Dendritic cell treated with granulocyte-macrophage colony-stimulating factor and Interleukin-4, amounts not matched to agents 40 ng/mL and 50 ng/mL, for 4 days (primary cell): Measurements from ENCODE around the gene UBAC2.
A peak's percentile ranks its signal among the peaks of the same experiment; 100 is the strongest.
"Not testable (repeated sequence)": the region's sequence is repeated elsewhere in the genome, so short reads cannot be mapped to it uniquely, and the experiment has no call there.

Source experiments
- H3K27ac Mint-ChIP-seq: one replicate; pipeline ENCODE4 v1.8.0; 2022; ENCODE audit warnings: mild to moderate bottlenecking, mixed read lengths
- H3K27me3 Mint-ChIP-seq: one replicate; pipeline ENCODE4 v1.8.0; 2022; ENCODE audit warnings: mild to moderate bottlenecking, mixed read lengths
- H3K36me3 Mint-ChIP-seq: one replicate; pipeline ENCODE4 v1.8.0; 2022; ENCODE audit warnings: low read depth, mixed read lengths
- H3K4me1 Mint-ChIP-seq: one replicate; pipeline ENCODE4 v1.8.0; 2022; ENCODE audit warnings: low read depth, mixed read lengths
- H3K4me3 Mint-ChIP-seq: one replicate; pipeline ENCODE4 v1.8.0; 2022; ENCODE audit warnings: mild to moderate bottlenecking, moderate library complexity, mixed read lengths
- H3K9me3 Mint-ChIP-seq: one replicate; pipeline ENCODE4 v1.8.0; 2022; ENCODE audit warnings: mixed read lengths
- intact Hi-C: fragments of 100-400 bp; cut with micrococcal nuclease; formaldehyde crosslinking; loops from one replicate; pipeline ENCODE4 v1.15.0; 2022

The UBAC2 gene

DNA sequence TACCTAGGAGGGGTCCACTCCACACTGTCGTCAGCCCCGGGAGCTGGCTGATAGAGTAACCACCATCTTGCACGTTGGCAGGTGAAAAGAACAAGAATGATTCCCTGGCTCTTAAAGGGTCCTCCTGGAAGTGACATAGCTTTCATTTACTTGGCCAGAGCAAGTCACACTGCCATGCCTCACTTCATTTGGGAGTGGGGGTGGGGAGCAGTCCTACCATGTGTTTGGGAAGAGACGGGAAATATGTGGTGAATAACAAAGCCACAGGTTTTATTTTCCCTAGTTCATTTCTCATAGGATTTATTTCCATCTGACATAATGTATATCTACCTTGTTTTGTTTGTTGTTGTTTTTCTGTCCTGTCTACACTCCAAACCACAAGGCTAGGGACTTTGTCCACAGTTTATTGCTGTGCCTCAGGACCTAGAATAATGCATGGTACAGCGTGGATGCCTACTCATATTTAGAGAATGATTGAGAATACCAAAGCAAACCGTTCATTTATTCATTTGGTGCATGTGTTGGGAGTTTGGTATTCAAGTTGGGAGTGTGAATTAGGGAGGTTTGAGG lies 26.8 kb downstream of the UBAC2 start:
- peaks cover 20% of the 10 kb centered on the region for H3K36me3 Mint-ChIP-seq
- peak overlapping the region; percentile 23 for H3K27ac Mint-ChIP-seq
- H3K4me1 Mint-ChIP-seq, result peaks cover 76% of the 10 kb centered on the region
- no peak overlapping the region for H3K4me3 Mint-ChIP-seq
- intact Hi-C loops, result no loop called here
- H3K9me3 Mint-ChIP-seq, result no peaks in the 10 kb centered on the region
- no peaks in the 10 kb centered on the region for H3K27me3 Mint-ChIP-seq

DNA sequence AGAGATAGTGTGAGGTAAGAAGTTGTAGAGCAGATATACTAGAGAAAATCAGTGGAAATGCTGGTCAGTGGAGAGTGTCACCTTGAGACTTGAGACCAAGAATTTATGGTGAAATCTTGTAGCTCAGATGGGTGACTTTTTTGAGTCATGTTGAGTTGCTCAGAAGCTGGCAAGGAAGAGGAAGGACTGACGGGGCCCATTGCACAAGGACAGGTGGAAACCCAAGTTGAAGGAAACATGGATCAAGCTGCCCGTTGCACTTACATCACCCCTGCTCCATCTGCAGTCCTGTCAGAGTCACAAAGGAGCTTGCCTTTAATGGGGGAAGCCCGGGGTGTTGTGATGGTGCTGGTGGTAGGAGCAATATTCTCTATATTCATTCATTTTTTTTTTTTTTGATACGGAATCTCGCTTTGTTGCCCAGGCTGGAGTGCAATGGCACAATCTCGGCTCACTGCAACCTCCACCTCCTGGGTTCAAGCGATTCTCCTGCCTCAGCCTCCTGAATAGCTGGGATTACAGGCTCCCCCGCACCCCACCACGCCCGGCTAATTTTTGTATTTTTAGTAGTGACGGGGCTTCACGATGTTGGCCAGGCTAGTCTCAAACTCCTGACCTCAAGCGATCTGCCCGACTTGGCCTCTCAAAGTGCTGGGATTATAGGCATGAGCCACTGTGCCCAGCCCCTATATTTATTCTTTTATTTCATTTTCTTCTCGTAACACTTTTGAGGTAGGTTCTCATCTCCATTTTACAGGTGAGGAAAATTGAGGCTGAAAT lies 27.4 kb downstream of the UBAC2 start:
- peaks cover 20% of the 10 kb centered on the region for H3K36me3 Mint-ChIP-seq
- H3K9me3 Mint-ChIP-seq, result no peaks in the 10 kb centered on the region
- intact Hi-C loops, result no loop called here
- H3K27me3 Mint-ChIP-seq, result no peaks in the 10 kb centered on the region
- peak overlapping the region; percentile 23 for H3K27ac Mint-ChIP-seq
- no peak overlapping the region for H3K4me3 Mint-ChIP-seq
- H3K4me1 Mint-ChIP-seq, result peaks cover 74% of the 10 kb centered on the region

DNA sequence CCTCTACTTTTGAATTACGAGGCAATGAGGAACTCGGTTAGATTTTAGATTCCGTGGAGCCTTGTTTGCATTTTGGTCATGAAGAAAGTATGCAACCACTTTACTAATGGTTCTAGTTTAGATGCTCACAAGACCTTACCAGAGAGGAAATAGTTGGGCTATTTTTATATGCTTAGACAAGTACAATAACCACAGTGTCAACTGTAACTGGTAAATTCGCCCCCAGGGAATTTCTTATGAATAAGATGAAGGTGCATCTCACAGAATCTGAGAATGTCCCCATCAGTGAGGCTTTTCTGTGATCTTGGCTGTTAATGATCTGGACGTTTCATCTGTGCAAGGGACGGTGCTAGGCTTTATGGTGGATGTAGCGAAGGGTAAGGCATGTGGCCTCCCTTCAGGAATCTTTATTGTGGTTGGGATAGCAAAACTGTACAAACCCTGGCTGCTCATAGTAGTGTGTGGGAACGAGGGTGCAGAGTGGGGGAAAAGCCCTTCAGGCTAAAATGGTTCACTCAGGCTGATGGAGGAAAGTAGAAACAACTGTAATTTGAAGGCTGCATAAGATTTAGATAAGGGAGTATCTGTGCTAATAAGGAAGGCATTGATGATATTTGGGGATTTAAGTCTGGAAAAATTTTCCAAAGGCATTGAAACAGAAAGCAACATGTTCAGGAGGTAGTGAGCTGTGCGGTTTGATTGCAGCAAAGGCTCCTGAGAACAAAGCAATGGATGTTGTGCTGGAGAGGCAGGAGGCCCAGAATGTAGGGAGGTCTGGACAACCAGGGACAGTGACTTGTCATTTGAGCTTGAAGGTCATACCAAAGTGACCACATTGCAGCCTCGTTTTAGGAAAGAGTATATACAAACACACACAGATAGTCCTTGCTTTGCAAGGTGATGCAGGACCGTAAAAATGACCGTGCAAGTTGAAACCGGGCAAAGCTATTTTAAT lies 28.4 kb downstream of the UBAC2 start:
- Mint-ChIP-seq H3K4me1 (peaks cover 65% of the 10 kb centered on the region), H3K4me3 (peak overlapping the region; percentile 13), H3K27me3 (no peaks in the 10 kb centered on the region), H3K36me3 (peaks cover 20% of the 10 kb centered on the region), H3K9me3 (no peaks in the 10 kb centered on the region), H3K27ac (peak overlapping the region; percentile 35)
- intact Hi-C loops, result no loop called here

DNA sequence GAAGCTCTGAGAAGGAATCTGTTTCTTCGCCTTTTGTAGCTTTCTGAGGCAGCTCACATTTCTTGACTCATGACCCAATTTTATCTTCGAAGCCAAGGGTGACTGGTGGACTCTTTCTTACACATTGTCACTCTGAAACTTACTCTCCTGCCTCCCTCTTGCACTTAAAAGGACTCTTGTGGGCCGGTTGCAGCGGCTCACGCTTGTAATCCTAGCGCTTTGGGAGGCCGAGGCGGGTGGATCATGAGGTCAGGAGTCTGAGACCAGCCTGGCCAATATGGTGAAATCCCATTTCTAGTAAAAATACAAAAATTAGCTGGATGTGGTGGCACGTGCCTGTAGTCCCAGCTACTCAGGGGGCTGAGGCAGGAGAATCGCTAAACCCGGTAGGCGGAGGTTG lies 29.9 kb downstream of the UBAC2 start:
- H3K27ac Mint-ChIP-seq, result peak overlapping the region; percentile 79
- intact Hi-C loops, result loop anchor here (2.0 kb wide), 1 partner anchor 30 kb away; the partner anchor contains the start of gene UBAC2
- H3K36me3 Mint-ChIP-seq, result peaks cover 20% of the 10 kb centered on the region
- not testable (repeated sequence) for H3K27me3 Mint-ChIP-seq, H3K4me3 Mint-ChIP-seq, H3K9me3 Mint-ChIP-seq
- peaks cover 58% of the 10 kb centered on the region for H3K4me1 Mint-ChIP-seq

DNA sequence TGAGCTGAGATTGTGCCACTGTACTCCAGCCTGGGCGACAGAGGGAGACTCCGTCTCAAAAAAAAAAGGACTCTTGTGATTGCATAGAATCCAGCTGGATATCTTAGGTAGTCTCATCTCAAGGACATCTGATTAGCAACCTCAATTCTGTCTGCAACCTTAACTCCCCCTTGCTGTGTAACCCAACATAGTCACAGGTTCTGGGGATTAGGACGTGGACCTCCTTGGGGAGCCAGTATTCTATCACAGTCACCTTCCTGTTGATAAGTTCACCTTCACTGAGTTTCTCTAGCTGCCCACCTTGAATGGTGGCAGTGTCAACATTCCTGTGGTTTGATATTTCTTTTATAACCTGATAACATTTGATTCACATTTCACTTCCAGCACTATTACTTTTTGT lies 30.3 kb downstream of the UBAC2 start:
- Mint-ChIP-seq H3K9me3 (no peaks in the 10 kb centered on the region), H3K27ac (peak overlapping the region; percentile 79), H3K4me3 (no peak overlapping the region), H3K36me3 (peaks cover 20% of the 10 kb centered on the region), H3K27me3 (no peaks in the 10 kb centered on the region), H3K4me1 (peaks cover 54% of the 10 kb centered on the region)
- intact Hi-C loops, result loop anchor here (2.0 kb wide), 1 partner anchor 30 kb away; the partner anchor contains the start of gene UBAC2

DNA sequence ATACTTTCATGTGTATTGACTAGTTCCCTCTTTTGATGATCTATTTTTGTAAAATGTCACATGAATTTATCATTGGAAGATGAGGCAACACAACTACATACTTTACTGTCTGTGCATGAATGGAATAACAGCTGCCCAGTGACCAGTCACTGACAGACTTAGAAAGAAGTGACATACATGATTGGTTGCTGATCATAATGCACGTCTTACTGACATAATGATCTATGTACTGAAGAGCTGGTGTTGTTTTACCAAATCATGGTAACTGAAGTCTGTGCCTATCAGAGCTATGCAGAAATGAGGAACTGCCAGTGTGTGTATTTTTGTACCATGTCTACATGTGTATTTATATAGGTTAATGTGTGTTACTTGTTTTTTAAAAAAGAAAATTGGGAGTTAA lies 31.1 kb downstream of the UBAC2 start:
- Mint-ChIP-seq H3K4me3 (no peak overlapping the region), H3K36me3 (peaks cover 13% of the 10 kb centered on the region)
- intact Hi-C loops, result loop anchor here (2.0 kb wide), 1 partner anchor 31 kb away; the partner anchor contains the start of gene UBAC2

DNA sequence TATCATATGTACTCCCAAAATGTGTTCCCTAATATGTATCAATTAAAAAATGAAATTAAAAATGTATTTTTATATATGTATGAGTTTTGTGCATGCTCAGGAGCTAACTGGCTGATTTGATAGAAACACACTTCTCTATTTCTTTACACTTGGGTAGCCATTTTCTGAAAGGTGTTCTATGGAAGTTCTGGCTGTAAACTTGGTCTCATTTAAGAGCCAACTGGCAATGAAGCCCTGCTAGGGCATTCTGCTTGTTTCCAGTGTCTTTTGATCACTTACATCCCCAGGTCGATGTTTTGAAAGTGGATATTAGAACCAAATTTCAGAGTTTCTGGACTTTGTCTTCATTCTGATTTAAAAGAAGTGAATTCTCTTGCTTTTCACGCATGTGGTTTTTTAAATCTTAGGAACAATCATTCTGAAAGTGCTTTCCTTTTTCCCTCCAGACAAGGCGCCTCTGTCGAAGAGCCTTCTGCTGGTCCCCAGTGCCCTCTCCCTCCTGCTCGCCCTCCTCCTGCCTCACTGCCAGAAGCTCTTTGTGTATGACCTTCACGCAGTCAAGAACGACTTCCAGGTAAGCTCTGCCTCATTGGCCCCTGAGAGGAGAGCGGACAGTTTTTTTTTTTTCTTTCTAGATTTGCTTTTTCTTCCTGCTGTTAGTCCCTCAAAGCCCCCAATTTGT lies 37.5 kb downstream of the UBAC2 start:
- H3K4me3 Mint-ChIP-seq, result peak overlapping the region; percentile 72
- H3K27ac Mint-ChIP-seq, result peak overlapping the region; percentile 80
- H3K36me3 Mint-ChIP-seq, result peaks cover 26% of the 10 kb centered on the region
- H3K9me3 Mint-ChIP-seq, result no peaks in the 10 kb centered on the region
- H3K4me1 Mint-ChIP-seq, result peaks cover 39% of the 10 kb centered on the region
- intact Hi-C loops, result no loop called here
- H3K27me3 Mint-ChIP-seq, result no peaks in the 10 kb centered on the region

More for the DNA sequence above, 31.1 kb downstream of the UBAC2 start:
- Mint-ChIP-seq H3K4me1 (peaks cover 52% of the 10 kb centered on the region), H3K27ac (peak overlapping the region; percentile 79), H3K9me3 (no peaks in the 10 kb centered on the region), H3K27me3 (no peaks in the 10 kb centered on the region)

DNA sequence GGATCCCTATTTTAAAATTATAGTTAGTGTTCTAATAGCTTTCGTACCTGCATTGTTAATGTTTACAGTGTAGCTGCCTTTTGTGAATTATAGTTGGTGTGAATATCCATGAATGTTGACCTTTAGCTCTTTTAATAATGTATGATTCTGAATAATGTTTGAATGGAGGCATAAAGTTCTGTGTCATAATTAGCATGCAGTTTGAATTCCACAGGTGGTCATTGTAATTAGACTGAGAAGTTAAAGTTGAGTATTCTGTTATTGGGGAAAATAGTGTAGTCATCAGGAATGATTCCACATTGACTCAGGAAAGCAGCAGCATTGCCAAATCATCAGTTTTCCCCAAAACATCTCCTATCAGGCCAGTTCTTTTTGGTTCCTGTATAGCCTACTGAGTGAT lies 45.4 kb downstream of the UBAC2 start:
- no peak overlapping the region for H3K4me3 Mint-ChIP-seq
- intact Hi-C loops, result no loop called here
- no peak overlapping the region for H3K27ac Mint-ChIP-seq
- H3K9me3 Mint-ChIP-seq, result no peaks in the 10 kb centered on the region
- peaks cover 61% of the 10 kb centered on the region for H3K36me3 Mint-ChIP-seq
- no peaks in the 10 kb centered on the region for H3K27me3 Mint-ChIP-seq
- H3K4me1 Mint-ChIP-seq, result peaks cover 8% of the 10 kb centered on the region

DNA sequence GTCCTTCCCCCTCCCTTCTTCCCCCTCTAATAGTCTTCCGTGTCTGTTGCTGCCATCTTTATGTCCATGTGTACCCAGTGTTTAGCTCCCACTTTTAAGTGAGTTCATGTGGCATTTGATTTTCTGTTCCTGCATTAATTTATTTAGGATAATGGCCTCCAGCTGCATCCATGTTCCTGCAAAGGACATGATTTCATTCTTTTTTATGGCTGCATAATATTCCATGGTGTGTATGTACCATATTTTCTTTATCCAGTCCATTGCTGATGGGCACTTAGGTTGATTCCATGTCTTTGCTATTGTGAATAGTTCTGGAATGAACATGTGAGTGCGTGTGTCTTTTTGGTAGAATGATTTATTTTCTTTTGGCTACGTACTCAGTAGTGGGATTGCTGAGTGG lies 48.5 kb downstream of the UBAC2 start:
- intact Hi-C loops, H3K4me3 Mint-ChIP-seq, H3K27ac Mint-ChIP-seq, H3K27me3 Mint-ChIP-seq, H3K9me3 Mint-ChIP-seq: not testable (repeated sequence)
- Mint-ChIP-seq H3K36me3 (peaks cover 54% of the 10 kb centered on the region), H3K4me1 (peaks cover 21% of the 10 kb centered on the region)

DNA sequence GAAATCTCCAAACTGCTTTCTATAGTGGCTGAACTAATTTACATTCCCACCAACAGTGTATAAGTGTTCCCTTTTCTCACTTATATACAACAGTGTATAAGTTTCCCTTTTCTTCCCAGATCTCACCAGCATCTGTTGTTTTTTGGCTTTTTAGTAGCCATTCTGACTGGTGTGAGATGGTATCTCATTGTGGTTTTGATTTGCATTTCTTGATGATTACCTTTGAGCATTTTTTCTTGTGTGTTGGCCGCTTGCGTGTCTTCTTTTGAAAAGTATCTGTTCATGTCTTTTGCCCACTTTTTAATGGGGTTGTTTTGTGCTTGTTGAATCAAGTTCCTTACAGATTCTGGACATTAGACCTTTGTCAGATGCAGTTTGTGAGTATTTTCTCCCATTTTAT lies 49.0 kb downstream of the UBAC2 start:
- H3K27ac Mint-ChIP-seq, intact Hi-C loops: not testable (repeated sequence)

DNA sequence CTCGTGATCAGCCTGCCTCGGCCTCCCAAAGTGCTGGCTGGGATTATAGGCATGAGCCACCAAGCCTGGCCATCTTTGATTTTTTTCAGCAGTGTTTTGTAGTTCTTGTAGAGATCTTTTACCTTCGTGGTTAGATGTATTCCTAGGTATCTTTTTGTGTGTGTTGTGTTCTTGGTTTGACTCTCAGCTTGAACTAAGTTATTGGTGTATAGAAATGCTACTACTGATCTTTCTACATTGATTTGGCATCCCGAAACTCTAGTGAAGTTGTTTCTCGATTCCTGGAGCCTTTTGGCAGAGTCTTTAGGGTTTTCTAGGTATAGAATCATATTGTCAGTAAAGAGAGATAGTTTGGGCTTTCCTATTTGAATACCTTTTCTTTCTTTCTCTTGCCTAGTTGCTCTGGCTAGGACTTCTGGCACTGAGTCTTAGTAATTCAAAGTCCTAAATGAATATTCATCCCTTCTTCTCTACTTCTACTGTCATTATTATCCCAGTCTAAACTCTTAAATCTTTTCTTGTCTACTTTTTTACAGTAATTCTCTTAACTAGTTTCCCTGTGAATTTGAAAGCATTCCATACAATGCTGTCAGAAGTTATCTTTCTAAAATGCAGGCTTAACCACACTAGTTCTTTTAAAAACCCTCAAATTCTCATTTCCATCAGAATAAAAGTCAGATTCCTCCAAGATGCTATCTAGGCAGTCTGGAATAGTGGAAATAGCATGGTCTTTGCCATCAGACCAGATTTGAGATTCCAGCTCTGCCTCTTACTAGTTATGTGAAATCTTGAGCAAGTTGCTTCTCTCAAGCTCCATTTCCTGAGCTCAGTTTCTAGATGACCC lies 50.5 kb downstream of the UBAC2 start:
- Mint-ChIP-seq H3K9me3 (no peaks in the 10 kb centered on the region), H3K4me3 (no peak overlapping the region), H3K27me3 (no peaks in the 10 kb centered on the region), H3K27ac (peak overlapping the region; percentile 74), H3K4me1 (peaks cover 27% of the 10 kb centered on the region), H3K36me3 (peaks cover 48% of the 10 kb centered on the region)
- intact Hi-C loops, result no loop called here

More for the DNA sequence above, 49.0 kb downstream of the UBAC2 start:
- Mint-ChIP-seq H3K36me3 (peaks cover 51% of the 10 kb centered on the region), H3K4me1 (peaks cover 21% of the 10 kb centered on the region)
- not testable (repeated sequence) for H3K27me3 Mint-ChIP-seq, H3K9me3 Mint-ChIP-seq, H3K4me3 Mint-ChIP-seq

DNA sequence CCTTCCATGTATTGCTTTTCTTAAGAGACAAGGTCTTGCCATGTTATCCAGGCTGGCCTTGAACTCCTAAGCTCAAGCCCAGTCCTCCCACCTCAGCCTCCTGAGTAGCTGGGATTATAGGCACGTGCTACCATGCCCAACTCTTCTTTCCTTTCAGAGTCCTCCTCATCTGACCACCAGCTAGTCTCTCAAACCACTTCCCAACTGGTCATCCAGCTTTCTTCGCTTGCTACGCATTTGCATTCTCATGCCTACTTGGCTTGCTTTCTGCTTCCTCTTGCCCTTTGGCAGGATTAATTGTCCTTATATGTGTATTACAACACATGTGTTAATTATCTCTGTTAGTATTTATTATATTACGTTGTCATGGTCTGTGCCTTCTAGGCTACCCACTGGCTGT lies 51.3 kb downstream of the UBAC2 start:
- Mint-ChIP-seq H3K36me3 (peaks cover 48% of the 10 kb centered on the region), H3K27me3 (no peaks in the 10 kb centered on the region), H3K27ac (peak overlapping the region; percentile 74), H3K4me1 (peaks cover 32% of the 10 kb centered on the region), H3K9me3 (no peaks in the 10 kb centered on the region), H3K4me3 (no peak overlapping the region)
- intact Hi-C loops, result no loop called here

DNA sequence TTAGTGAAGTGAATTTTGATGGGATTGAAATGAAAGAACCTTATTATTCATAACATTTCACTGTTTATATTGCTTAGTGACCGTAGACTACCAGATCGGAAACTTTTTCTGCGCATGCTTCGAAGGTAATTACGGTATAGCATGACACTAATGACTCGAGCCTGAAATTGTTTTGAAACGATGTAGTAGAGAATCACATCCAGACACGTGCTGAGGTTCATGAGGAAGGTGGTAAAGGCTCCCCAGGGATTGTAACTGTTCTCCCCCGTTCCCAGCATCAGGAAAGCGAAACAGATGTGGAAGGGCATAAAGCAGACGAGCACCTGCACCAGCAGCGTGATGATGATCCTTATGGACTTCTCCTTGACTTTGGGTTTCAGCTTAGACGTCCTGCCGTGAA lies 54.2 kb downstream of the UBAC2 start:
- H3K27ac Mint-ChIP-seq, result no peak overlapping the region
- peaks cover 25% of the 10 kb centered on the region for H3K36me3 Mint-ChIP-seq
- no peaks in the 10 kb centered on the region for H3K9me3 Mint-ChIP-seq
- no peak overlapping the region for H3K4me3 Mint-ChIP-seq
- intact Hi-C loops, result loop anchor here (5.0 kb wide), 1 partner anchor 33 kb away; no protein-coding TSS in a partner anchor
- peaks cover 45% of the 10 kb centered on the region for H3K4me1 Mint-ChIP-seq
- no peaks in the 10 kb centered on the region for H3K27me3 Mint-ChIP-seq
